ENCODE measurements around the gene CDK14.

DNA sequence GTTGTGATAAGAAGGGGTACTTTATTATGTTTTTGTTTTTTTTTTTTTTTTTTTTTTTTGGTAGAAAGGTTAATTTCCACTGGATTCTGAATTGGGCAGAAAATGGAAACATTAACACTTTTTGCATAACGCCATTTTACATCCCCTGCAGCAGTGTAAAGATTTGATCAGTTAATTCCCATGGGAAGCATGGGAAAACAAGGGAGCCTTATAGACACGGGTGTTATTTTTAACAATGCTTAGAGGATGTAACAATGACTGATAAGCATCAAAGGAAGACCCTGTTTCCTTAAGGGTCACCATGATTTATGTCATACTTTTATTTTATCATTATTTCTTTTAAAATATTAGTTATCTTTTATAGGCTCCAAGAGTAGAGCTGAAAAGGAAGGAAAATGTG is 140.2 kb downstream of the CDK14 start:
- TF ChIP-seq, protein P1, sequence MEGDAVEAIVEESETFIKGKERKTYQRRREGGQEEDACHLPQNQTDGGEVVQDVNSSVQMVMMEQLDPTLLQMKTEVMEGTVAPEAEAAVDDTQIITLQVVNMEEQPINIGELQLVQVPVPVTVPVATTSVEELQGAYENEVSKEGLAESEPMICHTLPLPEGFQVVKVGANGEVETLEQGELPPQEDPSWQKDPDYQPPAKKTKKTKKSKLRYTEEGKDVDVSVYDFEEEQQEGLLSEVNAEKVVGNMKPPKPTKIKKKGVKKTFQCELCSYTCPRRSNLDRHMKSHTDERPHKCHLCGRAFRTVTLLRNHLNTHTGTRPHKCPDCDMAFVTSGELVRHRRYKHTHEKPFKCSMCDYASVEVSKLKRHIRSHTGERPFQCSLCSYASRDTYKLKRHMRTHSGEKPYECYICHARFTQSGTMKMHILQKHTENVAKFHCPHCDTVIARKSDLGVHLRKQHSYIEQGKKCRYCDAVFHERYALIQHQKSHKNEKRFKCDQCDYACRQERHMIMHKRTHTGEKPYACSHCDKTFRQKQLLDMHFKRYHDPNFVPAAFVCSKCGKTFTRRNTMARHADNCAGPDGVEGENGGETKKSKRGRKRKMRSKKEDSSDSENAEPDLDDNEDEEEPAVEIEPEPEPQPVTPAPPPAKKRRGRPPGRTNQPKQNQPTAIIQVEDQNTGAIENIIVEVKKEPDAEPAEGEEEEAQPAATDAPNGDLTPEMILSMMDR (IDR thresholded peaks at IDR 0.05; ENCODE audit: low read length), result no peak
- TF ChIP-seq EZH2phosphoT487 (IDR thresholded peaks at IDR 0.05; ENCODE audit: low read length), result no peak
- no peak for TF ChIP-seq EZH2 (optimal IDR thresholded peaks at IDR 0.05; ENCODE audit: low read depth, low read length)
